A549 (cell line): Measurements from ENCODE around the gene ADGRL3.

Experiments used
- FOSL2 ChIP-seq, 2 experiments: fragments of 450-650 bp in 1 of 2; fragments of >200 bp in 1 of 2; sonication (Bioruptor Twin) in 1 of 2; formaldehyde crosslinking; IDR thresholded peaks; 2 replicates each; pipeline versions ENCODE4 v1.5.0 to v1.6.1; 2016 to 2020; ENCODE audit warnings: mild to moderate bottlenecking in 1 of 2, moderate library complexity in 1 of 2
- TF ChIP-seq, protein P1 (sequence below): fragments of >200 bp; sonication (Bioruptor Twin); formaldehyde crosslinking; IDR thresholded peaks from 3 replicates; pipeline ENCODE4 v1.5.1; 2016

DNA sequence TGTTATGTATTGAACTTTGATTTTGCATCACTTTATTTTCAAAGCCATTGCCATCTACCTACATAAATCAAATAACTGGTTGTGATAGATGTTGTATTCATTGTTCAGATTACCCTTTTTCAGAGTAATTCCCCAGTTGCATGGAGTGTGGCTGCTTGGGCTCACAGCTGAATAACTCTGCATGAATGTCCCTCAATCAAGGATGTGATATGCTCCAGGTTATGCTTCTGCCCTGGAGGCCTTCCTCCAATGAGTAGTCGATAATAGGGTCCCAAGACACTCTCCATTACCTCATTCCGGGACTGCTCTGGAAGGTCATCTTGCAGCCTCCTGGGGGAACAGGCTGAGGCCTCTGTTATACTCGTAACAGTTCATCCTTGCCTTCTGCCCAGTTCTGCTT, 251.8 kb downstream of the ADGRL3 start:
- TF ChIP-seq FOSL2 (IDR thresholded peaks at IDR 0.05) (no peak), FOSL2 (CRISPR knock-in tag; IDR thresholded peaks at IDR 0.05) (no peak)
- TF ChIP-seq, protein P1, sequence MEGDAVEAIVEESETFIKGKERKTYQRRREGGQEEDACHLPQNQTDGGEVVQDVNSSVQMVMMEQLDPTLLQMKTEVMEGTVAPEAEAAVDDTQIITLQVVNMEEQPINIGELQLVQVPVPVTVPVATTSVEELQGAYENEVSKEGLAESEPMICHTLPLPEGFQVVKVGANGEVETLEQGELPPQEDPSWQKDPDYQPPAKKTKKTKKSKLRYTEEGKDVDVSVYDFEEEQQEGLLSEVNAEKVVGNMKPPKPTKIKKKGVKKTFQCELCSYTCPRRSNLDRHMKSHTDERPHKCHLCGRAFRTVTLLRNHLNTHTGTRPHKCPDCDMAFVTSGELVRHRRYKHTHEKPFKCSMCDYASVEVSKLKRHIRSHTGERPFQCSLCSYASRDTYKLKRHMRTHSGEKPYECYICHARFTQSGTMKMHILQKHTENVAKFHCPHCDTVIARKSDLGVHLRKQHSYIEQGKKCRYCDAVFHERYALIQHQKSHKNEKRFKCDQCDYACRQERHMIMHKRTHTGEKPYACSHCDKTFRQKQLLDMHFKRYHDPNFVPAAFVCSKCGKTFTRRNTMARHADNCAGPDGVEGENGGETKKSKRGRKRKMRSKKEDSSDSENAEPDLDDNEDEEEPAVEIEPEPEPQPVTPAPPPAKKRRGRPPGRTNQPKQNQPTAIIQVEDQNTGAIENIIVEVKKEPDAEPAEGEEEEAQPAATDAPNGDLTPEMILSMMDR = no peak
